T-helper 2 cell treated with Interferon-gamma antibody and Interleukin-4, amounts not matched to agents 5 μg/mL and 100 μg/mL, for 36 hours (primary cell): ENCODE measurements around the gene NR0B2.

Source experiments
- DNase-seq: peaks from one replicate; pipeline ENCODE4 v3.0.0; 2021; ENCODE audit warnings: low spot score
- H3K27ac Mint-ChIP-seq: one replicate; pipeline ENCODE4 v1.8.0; 2021; ENCODE audit warnings: mild to moderate bottlenecking, mixed read lengths
- H3K27me3 Mint-ChIP-seq: one replicate; pipeline ENCODE4 v1.8.0; 2021; ENCODE audit warnings: low read depth, mixed read lengths
- H3K36me3 Mint-ChIP-seq: one replicate; pipeline ENCODE4 v1.8.0; 2021; ENCODE audit warnings: low read depth, mixed read lengths
- H3K4me1 Mint-ChIP-seq: one replicate; pipeline ENCODE4 v1.8.0; 2021; ENCODE audit warnings: low read depth, mixed read lengths
- H3K4me3 Mint-ChIP-seq: one replicate; pipeline ENCODE4 v1.8.0; 2022; ENCODE audit warnings: mild to moderate bottlenecking, moderate library complexity, mixed read lengths
- H3K9me3 Mint-ChIP-seq: one replicate; pipeline ENCODE4 v1.8.0; 2021; ENCODE audit warnings: mixed read lengths

Gene NR0B2

GRCh38 chr1:26913754-26914619 lies at the start of gene NR0B2:
TSS of gene NR0B2 (minus strand) at chr1:26913975. CDS start at chr1:26913940, 35 bp downstream.
- H3K4me3 Mint-ChIP-seq: no peak within 1 kb of the TSS
- H3K9me3 Mint-ChIP-seq: no peaks in the 10 kb centered on the region
- H3K4me1 Mint-ChIP-seq: no peaks in the 10 kb centered on the region
- no peak within 1 kb of the TSS for H3K27ac Mint-ChIP-seq
- H3K27me3 Mint-ChIP-seq: peaks cover 2% of the 10 kb centered on the region
- no peak for DNase-seq
- no peaks in the 10 kb centered on the region for H3K36me3 Mint-ChIP-seq

- no peak overlapping the region for H3K27ac Mint-ChIP-seq
- H3K9me3 Mint-ChIP-seq: no peaks in the 10 kb centered on the region
- peaks cover 56% of the 10 kb centered on the region for H3K27me3 Mint-ChIP-seq
- no peaks in the 10 kb centered on the region for H3K36me3 Mint-ChIP-seq
- H3K4me1 Mint-ChIP-seq: peaks cover 4% of the 10 kb centered on the region
- DNase-seq: no peak
- H3K4me3 Mint-ChIP-seq: no peak overlapping the region
Measured at GRCh38 chr1:26961826-26962225, 48.1 kb upstream of the NR0B2 start.

- no peak for DNase-seq
- Mint-ChIP-seq H3K9me3 (no peaks in the 10 kb centered on the region), H3K4me1 (peaks cover 4% of the 10 kb centered on the region), H3K36me3 (no peaks in the 10 kb centered on the region), H3K4me3 (peak overlapping the region; percentile 64), H3K27ac (no peak overlapping the region), H3K27me3 (peaks cover 60% of the 10 kb centered on the region)
Measured at GRCh38 chr1:26960625-26960966, 46.8 kb upstream of the NR0B2 start.

- Mint-ChIP-seq H3K4me1 (peaks cover 4% of the 10 kb centered on the region), H3K27me3 (peaks cover 63% of the 10 kb centered on the region), H3K27ac (no peak within 1 kb of the TSS), H3K9me3 (no peaks in the 10 kb centered on the region), H3K4me3 (peak within 1 kb of the TSS; percentile 64), H3K36me3 (no peaks in the 10 kb centered on the region)
- DNase-seq: peak; percentile 5
Measured at GRCh38 chr1:26959722-26960624, 46.2 kb upstream of the NR0B2 start, which contains the start of gene KDF1. TSS of gene KDF1 (minus strand) at chr1:26960468. CDS start at chr1:26952380, 8,088 bp downstream.

GRCh38 chr1:26959270-26959669 lies 45.5 kb upstream of the NR0B2 start:
- no peaks in the 10 kb centered on the region for H3K9me3 Mint-ChIP-seq
- no peak for DNase-seq
- peaks cover 60% of the 10 kb centered on the region for H3K27me3 Mint-ChIP-seq
- no peaks in the 10 kb centered on the region for H3K36me3 Mint-ChIP-seq
- H3K4me1 Mint-ChIP-seq: peaks cover 4% of the 10 kb centered on the region
- no peak overlapping the region for H3K27ac Mint-ChIP-seq
- peak overlapping the region; percentile 34 for H3K4me3 Mint-ChIP-seq

GRCh38 chr1:26957306-26957705 lies 43.5 kb upstream of the NR0B2 start:
- Mint-ChIP-seq H3K27me3 (peaks cover 54% of the 10 kb centered on the region), H3K36me3 (no peaks in the 10 kb centered on the region), H3K4me1 (peaks cover 4% of the 10 kb centered on the region), H3K9me3 (no peaks in the 10 kb centered on the region), H3K27ac (no peak overlapping the region), H3K4me3 (no peak overlapping the region)
- DNase-seq: no peak

- DNase-seq: no peak
- H3K4me1 Mint-ChIP-seq: peaks cover 4% of the 10 kb centered on the region
- no peak overlapping the region for H3K4me3 Mint-ChIP-seq
- no peaks in the 10 kb centered on the region for H3K36me3 Mint-ChIP-seq
- no peaks in the 10 kb centered on the region for H3K9me3 Mint-ChIP-seq
- H3K27ac Mint-ChIP-seq: no peak overlapping the region
- peaks cover 45% of the 10 kb centered on the region for H3K27me3 Mint-ChIP-seq
Measured at GRCh38 chr1:26956321-26956720, 42.5 kb upstream of the NR0B2 start.

- H3K27ac Mint-ChIP-seq: no peak overlapping the region
- H3K36me3 Mint-ChIP-seq: no peaks in the 10 kb centered on the region
- peaks cover 24% of the 10 kb centered on the region for H3K27me3 Mint-ChIP-seq
- DNase-seq: no peak
- no peaks in the 10 kb centered on the region for H3K4me1 Mint-ChIP-seq
- no peaks in the 10 kb centered on the region for H3K9me3 Mint-ChIP-seq
- H3K4me3 Mint-ChIP-seq: no peak overlapping the region
Measured at GRCh38 chr1:26953374-26953773, 39.6 kb upstream of the NR0B2 start.

GRCh38 chr1:26951821-26952497 lies 38.2 kb upstream of the NR0B2 start:
- Mint-ChIP-seq H3K27me3 (peaks cover 16% of the 10 kb centered on the region), H3K4me3 (no peak overlapping the region), H3K36me3 (peaks cover under 1% of the 10 kb centered on the region), H3K9me3 (no peaks in the 10 kb centered on the region), H3K27ac (no peak overlapping the region), H3K4me1 (no peaks in the 10 kb centered on the region)
- DNase-seq: no peak

GRCh38 chr1:26951216-26951615 lies 37.4 kb upstream of the NR0B2 start:
- Mint-ChIP-seq H3K9me3 (no peaks in the 10 kb centered on the region), H3K27ac (no peak overlapping the region), H3K27me3 (peaks cover 10% of the 10 kb centered on the region), H3K4me3 (no peak overlapping the region), H3K36me3 (peaks cover 6% of the 10 kb centered on the region), H3K4me1 (no peaks in the 10 kb centered on the region)
- DNase-seq: no peak

GRCh38 chr1:26950602-26951001 lies 36.8 kb upstream of the NR0B2 start:
- no peak overlapping the region for H3K4me3 Mint-ChIP-seq
- no peaks in the 10 kb centered on the region for H3K9me3 Mint-ChIP-seq
- DNase-seq: no peak
- H3K27ac Mint-ChIP-seq: no peak overlapping the region
- H3K27me3 Mint-ChIP-seq: peaks cover 5% of the 10 kb centered on the region
- H3K4me1 Mint-ChIP-seq: no peaks in the 10 kb centered on the region
- H3K36me3 Mint-ChIP-seq: peaks cover 12% of the 10 kb centered on the region

GRCh38 chr1:26949926-26950319 lies 36.1 kb upstream of the NR0B2 start:
- no peaks in the 10 kb centered on the region for H3K9me3 Mint-ChIP-seq
- no peak for DNase-seq
- H3K27ac Mint-ChIP-seq: no peak overlapping the region
- peaks cover 2% of the 10 kb centered on the region for H3K27me3 Mint-ChIP-seq
- H3K4me1 Mint-ChIP-seq: no peaks in the 10 kb centered on the region
- peaks cover 19% of the 10 kb centered on the region for H3K36me3 Mint-ChIP-seq
- H3K4me3 Mint-ChIP-seq: no peak overlapping the region

- H3K9me3 Mint-ChIP-seq: no peaks in the 10 kb centered on the region
- no peak overlapping the region for H3K27ac Mint-ChIP-seq
- peaks cover 2% of the 10 kb centered on the region for H3K27me3 Mint-ChIP-seq
- peaks cover 19% of the 10 kb centered on the region for H3K36me3 Mint-ChIP-seq
- no peak for DNase-seq
- H3K4me1 Mint-ChIP-seq: no peaks in the 10 kb centered on the region
- H3K4me3 Mint-ChIP-seq: no peak overlapping the region
Measured at GRCh38 chr1:26949266-26949925, 35.6 kb upstream of the NR0B2 start.
